Measurements from ENCODE around the gene TANC1. TPM values are rescaled to one million over a fixed set of nuclear protein-coding genes. Genes with fewer than 3 reads are reported as not detected.
A peak's percentile ranks its signal among the peaks of the same experiment; 100 is the strongest.

TANC1 gene
- total RNA-seq, 6 donors from 2014 or later, result 41.6 to 101 (median 75.5) TPM

- TF ChIP-seq POLR2AphosphoS5 (IDR thresholded peaks at IDR 0.05), result no peak
- TF ChIP-seq EP300 (IDR thresholded peaks at IDR 0.05), result no peak
- no peak for TF ChIP-seq POLR2A (IDR thresholded peaks at IDR 0.05)
- TF ChIP-seq CTCF (IDR thresholded peaks at IDR 0.05), result no peak
- DNase-seq (no peak), ATAC-seq (ENCODE audit: low FRiP score in 2 of 2) (no peak)
- Histone ChIP-seq H3K9me3 (no peaks in the 10 kb centered on the region), H3K27ac (no peak overlapping the region), H3K4me1 (peaks cover 0 to 8% (median 0%) of the 10 kb centered on the region in 4 donors), H3K4me3 (no peak overlapping the region), H3K27me3 (no peaks in the 10 kb centered on the region), H3K36me3 (peaks cover 0 to 60% (median 17%) of the 10 kb centered on the region in 4 donors)
- WGBS, 2 donors, result 84 to 94% methylated on average over 4 of the region's 4 CpGs
Observed at GRCh38 chr2:159186462-159186861, 218.0 kb downstream of the TANC1 start.

DNA sequence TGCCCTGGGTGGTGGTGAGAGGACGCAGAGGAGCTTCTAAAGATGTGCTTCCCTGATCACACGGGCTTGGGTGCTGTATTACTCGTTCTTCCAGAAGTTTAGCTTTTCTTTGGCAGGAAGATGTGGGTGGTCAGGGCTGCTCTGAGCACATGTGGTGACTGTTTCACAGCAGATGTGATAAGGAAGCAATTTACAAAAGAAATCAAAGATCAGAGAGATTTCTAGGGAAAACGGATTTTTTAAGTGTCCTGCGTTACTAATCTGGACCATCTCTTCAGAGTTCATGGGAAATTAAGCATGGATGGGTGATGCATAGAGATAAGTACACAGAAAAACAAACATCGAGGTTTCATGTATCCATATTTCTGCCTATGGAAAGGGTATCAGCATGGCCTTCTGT lies 218.7 kb downstream of the TANC1 start:
- TF ChIP-seq POLR2AphosphoS5 (IDR thresholded peaks at IDR 0.05) (no peak), POLR2A (IDR thresholded peaks at IDR 0.05) (no peak), EP300 (IDR thresholded peaks at IDR 0.05) (no peak), CTCF (IDR thresholded peaks at IDR 0.05) (no peak)
- Histone ChIP-seq H3K27ac (peak overlapping the region in 1 of 4 donors; percentile 67), H3K36me3 (peaks cover 0 to 58% (median 17%) of the 10 kb centered on the region in 4 donors), H3K9me3 (no peaks in the 10 kb centered on the region), H3K27me3 (no peaks in the 10 kb centered on the region), H3K4me3 (no peak overlapping the region), H3K4me1 (peaks cover 0 to 8% (median 0%) of the 10 kb centered on the region in 4 donors)
- WGBS, 2 donors, result 78 to 81% methylated on average over 6 of the region's 6 CpGs
- ATAC-seq (ENCODE audit: low FRiP score in 2 of 2) (no peak), DNase-seq (no peak)

- ATAC-seq (ENCODE audit: low FRiP score in 2 of 2) (no peak), DNase-seq (no peak)
- TF ChIP-seq CTCF (IDR thresholded peaks at IDR 0.05) (no peak), POLR2AphosphoS5 (IDR thresholded peaks at IDR 0.05) (peak in 1 of 2 donors; percentile 10)
- H3K36me3 ChIP-seq, result peaks cover 0 to 56% (median 17%) of the 10 kb centered on the region in 4 donors
- no peak overlapping the region for H3K4me3 ChIP-seq
- peak overlapping the region; percentile 3 to 67 (median 42) for H3K27ac ChIP-seq
- no peaks in the 10 kb centered on the region for H3K9me3 ChIP-seq
- H3K27me3 ChIP-seq, result no peaks in the 10 kb centered on the region
- peaks cover 0 to 8% (median 0%) of the 10 kb centered on the region in 4 donors for H3K4me1 ChIP-seq
- WGBS, 2 donors, result 58 to 81% methylated on average over 4 of the region's 4 CpGs
Observed at GRCh38 chr2:159188449-159188848, 220.0 kb downstream of the TANC1 start.

DNA sequence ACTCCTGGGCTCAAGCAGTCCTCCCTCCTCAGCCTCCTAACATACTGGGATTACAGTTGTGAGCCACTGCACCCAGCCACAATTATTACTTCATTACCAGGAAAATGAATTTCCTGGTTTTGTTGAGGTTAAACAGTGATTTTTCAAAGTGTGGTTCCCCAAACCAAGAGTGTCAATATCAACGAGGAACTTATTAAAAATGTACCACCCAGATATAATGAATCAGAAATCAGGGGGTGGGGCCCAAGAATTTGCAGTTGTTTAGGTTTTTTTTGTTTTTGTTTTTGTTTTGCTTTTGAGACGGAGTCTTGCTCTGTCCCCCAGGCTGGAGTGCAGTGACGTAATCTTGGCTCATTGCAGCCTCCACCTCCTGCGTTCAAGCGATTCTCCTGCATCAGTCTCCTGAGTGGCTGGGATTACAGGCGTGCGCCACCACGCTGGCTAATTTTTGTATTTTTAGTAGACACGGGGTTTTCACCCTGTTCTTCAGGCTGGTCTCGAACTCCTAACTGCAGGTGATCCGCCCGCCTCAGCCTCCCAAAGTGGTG lies 224.0 kb downstream of the TANC1 start:
- Histone ChIP-seq H3K27me3 (no peaks in the 10 kb centered on the region), H3K36me3 (peaks cover 4 to 75% (median 31%) of the 10 kb centered on the region in 4 donors), H3K4me3 (no peak overlapping the region), H3K9me3 (no peaks in the 10 kb centered on the region), H3K27ac (no peak overlapping the region), H3K4me1 (peaks cover 0 to 8% (median 0%) of the 10 kb centered on the region in 4 donors)
- TF ChIP-seq EP300 (IDR thresholded peaks at IDR 0.05) (no peak), POLR2AphosphoS5 (IDR thresholded peaks at IDR 0.05) (no peak), POLR2A (IDR thresholded peaks at IDR 0.05) (no peak), CTCF (IDR thresholded peaks at IDR 0.05) (no peak)
- 79 to 89% methylated on average over 12 of the region's 12 CpGs for WGBS, 2 donors
- DNase-seq (no peak), ATAC-seq (ENCODE audit: low FRiP score in 2 of 2) (no peak)

DNA sequence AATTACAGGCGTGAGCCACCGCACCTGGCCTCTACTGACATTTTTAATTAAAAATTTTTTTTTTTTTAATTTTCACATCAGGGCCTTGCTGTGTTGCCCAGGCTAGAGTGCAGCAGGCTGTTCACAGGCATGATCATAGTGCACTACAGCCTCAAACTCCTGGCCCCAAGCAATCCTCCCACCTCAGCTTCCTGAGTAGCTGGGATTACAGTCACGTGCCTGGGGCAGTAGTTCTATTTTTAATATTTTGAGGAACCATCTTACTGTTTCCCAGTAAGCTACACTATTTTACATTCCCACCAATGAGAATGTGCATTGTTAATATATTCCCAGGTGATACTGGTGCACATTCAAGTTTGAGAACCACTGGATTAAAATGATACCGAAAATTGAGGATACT lies 225.4 kb downstream of the TANC1 start:
- 86 to 89% methylated on average over 4 of the region's 4 CpGs for WGBS, 2 donors
- no peak for DNase-seq
- H3K36me3 ChIP-seq, result peaks cover 4 to 87% (median 40%) of the 10 kb centered on the region in 4 donors
- no peak for TF ChIP-seq EP300 (IDR thresholded peaks at IDR 0.05)
- TF ChIP-seq POLR2AphosphoS5 (IDR thresholded peaks at IDR 0.05), result no peak
- no peak for TF ChIP-seq POLR2A (IDR thresholded peaks at IDR 0.05)
- TF ChIP-seq CTCF (IDR thresholded peaks at IDR 0.05), result no peak
- H3K4me1 ChIP-seq, result peaks cover 0 to 1% (median 0%) of the 10 kb centered on the region in 4 donors
- ATAC-seq (ENCODE audit: low FRiP score in 2 of 2), result no peak
- no peaks in the 10 kb centered on the region for H3K27me3 ChIP-seq
- no peaks in the 10 kb centered on the region for H3K9me3 ChIP-seq
- no peak overlapping the region for H3K27ac ChIP-seq
- H3K4me3 ChIP-seq, result no peak overlapping the region
